Chondrocyte (in vitro differentiated cells): ENCODE results near the gene PTGR2. TPM values are rescaled to one million over a fixed set of nuclear protein-coding genes. Genes with fewer than 3 reads are reported as not detected.
A peak's percentile ranks its signal among the peaks of the same experiment; 100 is the strongest.
"Not testable (repeated sequence)": the region's sequence is repeated elsewhere in the genome, so short reads cannot be mapped to it uniquely, and the experiment has no call there.

Source experiments
- DNase-seq: peaks from one replicate; pipeline ENCODE4 v3.0.0; 2021; ENCODE audit warnings: mixed read lengths, low spot score
- H3K27ac Mint-ChIP-seq: one replicate; pipeline ENCODE4 v1.8.0; 2021; ENCODE audit warnings: mild to moderate bottlenecking, moderate library complexity, mixed read lengths; ENCODE audit not compliant: unreplicated experiment
- H3K27me3 Mint-ChIP-seq: 2 replicates; pipeline ENCODE4 v1.8.0; 2021; ENCODE audit warnings: low read depth, mixed read lengths
- H3K36me3 Mint-ChIP-seq: 2 replicates; pipeline ENCODE4 v1.8.0; 2021; ENCODE audit warnings: low read depth, mixed read lengths
- H3K4me1 Mint-ChIP-seq: 2 replicates; pipeline ENCODE4 v1.8.0; 2021; ENCODE audit warnings: low read depth, mild to moderate bottlenecking, mixed read lengths
- H3K4me3 Mint-ChIP-seq: one replicate; pipeline ENCODE4 v1.8.0; 2021; ENCODE audit warnings: mild to moderate bottlenecking, moderate library complexity, mixed read lengths; ENCODE audit not compliant: unreplicated experiment
- H3K9me3 Mint-ChIP-seq: 2 replicates; pipeline ENCODE4 v1.8.0; 2021; ENCODE audit warnings: low read depth, mixed read lengths
- CTCF ChIP-seq: fragments of 200-600 bp; sonication (generic); IDR thresholded peaks from 2 replicates; pipeline ENCODE4 v1.5.0; 2021; ENCODE audit warnings: antibody characterized with exemption, mild to moderate bottlenecking, moderate library complexity
- total RNA-seq: library from RNA; stranded (reverse); gene quantifications from 3 replicates; pipeline ENCODE4 v1.2.1, GENCODE V29; 2021

PTGR2 gene
- total RNA-seq, 1 donor from 2014 or later, result 2.1 TPM

DNA sequence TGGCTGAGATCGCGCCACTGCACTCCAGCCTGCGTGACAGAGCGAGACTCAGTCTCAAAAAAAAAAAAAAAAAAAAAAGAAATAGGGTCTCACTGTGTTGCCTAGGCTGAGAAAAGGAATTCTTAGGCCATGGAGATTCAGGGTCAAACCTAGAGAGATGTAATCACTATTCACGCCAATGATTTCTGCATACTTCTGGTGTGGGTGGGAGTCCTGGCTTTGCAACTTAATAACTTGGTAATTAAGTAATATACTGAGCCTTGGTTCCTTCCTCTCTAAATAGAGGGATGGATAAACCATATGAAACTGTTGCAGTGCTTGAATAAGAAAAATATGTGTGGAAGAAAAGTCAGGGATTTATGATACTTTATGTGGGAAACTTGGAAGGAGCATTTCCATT lies 37.7 kb downstream of the PTGR2 start:
- DNase-seq, result no peak
- H3K4me3 Mint-ChIP-seq, result no peak overlapping the region
- no peak overlapping the region for H3K27ac Mint-ChIP-seq
- peaks cover 5% of the 10 kb centered on the region for H3K36me3 Mint-ChIP-seq
- no peaks in the 10 kb centered on the region for H3K9me3 Mint-ChIP-seq
- H3K27me3 Mint-ChIP-seq, result no peaks in the 10 kb centered on the region
- peaks cover 41% of the 10 kb centered on the region for H3K4me1 Mint-ChIP-seq
- TF ChIP-seq CTCF, result no peak

DNA sequence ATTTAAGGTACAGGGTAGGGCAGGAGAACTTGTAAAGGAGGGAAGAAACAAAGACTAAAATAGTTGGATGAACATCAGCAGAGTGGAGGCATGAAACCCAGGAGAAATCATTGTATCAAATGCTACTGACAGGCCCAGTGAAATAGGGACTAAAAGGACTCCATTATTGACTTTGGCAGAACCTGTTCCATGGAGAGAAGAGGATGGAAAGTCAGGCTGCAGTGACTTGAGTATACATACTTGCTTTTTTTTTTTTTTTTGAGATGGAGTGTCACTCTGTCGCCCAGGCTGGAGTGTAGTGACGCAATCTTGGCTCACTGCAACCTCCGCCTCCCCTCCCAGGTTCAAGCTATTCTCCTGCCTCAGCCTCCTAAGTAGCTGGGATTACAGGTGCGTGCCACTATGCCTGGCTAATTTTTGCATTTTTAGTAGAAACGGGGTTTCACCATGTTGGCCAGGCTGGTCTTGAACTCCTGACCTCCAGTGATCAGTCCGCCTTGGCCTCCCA lies 42.6 kb downstream of the PTGR2 start:
- not testable (repeated sequence) for H3K27ac Mint-ChIP-seq, H3K4me3 Mint-ChIP-seq, DNase-seq, H3K9me3 Mint-ChIP-seq, H3K27me3 Mint-ChIP-seq, H3K4me1 Mint-ChIP-seq
- H3K36me3 Mint-ChIP-seq, result peaks cover 27% of the 10 kb centered on the region

- H3K4me1 Mint-ChIP-seq, result no peaks in the 10 kb centered on the region
- H3K27ac Mint-ChIP-seq, result no peak overlapping the region
- no peaks in the 10 kb centered on the region for H3K27me3 Mint-ChIP-seq
- DNase-seq, result no peak
- no peak overlapping the region for H3K4me3 Mint-ChIP-seq
- peaks cover 27% of the 10 kb centered on the region for H3K36me3 Mint-ChIP-seq
- no peaks in the 10 kb centered on the region for H3K9me3 Mint-ChIP-seq
- no peak for TF ChIP-seq CTCF
Measured at GRCh38 chr14:73895939-73896338, 44.3 kb downstream of the PTGR2 start.

- Mint-ChIP-seq H3K27ac (no peak overlapping the region), H3K9me3 (no peaks in the 10 kb centered on the region), H3K27me3 (no peaks in the 10 kb centered on the region), H3K36me3 (peaks cover 27% of the 10 kb centered on the region), H3K4me1 (no peaks in the 10 kb centered on the region), H3K4me3 (no peak overlapping the region)
- no peak for TF ChIP-seq CTCF
- DNase-seq, result no peak
Measured at GRCh38 chr14:73896521-73896920, 44.9 kb downstream of the PTGR2 start.

- no peak overlapping the region for H3K4me3 Mint-ChIP-seq
Measured at GRCh38 chr14:73903028-73903427, 51.4 kb downstream of the PTGR2 start.

More at GRCh38 chr14:73903028-73903427, 51.4 kb downstream of the PTGR2 start:
- H3K27ac Mint-ChIP-seq, result peak overlapping the region; percentile 41
- no peaks in the 10 kb centered on the region for H3K9me3 Mint-ChIP-seq
- H3K4me1 Mint-ChIP-seq, result no peaks in the 10 kb centered on the region
- H3K36me3 Mint-ChIP-seq, result peaks cover 23% of the 10 kb centered on the region
- H3K27me3 Mint-ChIP-seq, result no peaks in the 10 kb centered on the region
- DNase-seq, result no peak
- TF ChIP-seq CTCF, result no peak
